Activated CD4-positive, alpha-beta T cell treated with anti-CD3 and anti-CD28 coated beads, Interleukin-2, amount 50 U/mL, for 4 hours (primary cell): ENCODE results near the gene MRPL55.

Experiments
- DNase-seq, 2 experiments: peaks; one replicate each; pipeline ENCODE4 v3.0.0-alpha.2; 2020

Gene MRPL55

DNA sequence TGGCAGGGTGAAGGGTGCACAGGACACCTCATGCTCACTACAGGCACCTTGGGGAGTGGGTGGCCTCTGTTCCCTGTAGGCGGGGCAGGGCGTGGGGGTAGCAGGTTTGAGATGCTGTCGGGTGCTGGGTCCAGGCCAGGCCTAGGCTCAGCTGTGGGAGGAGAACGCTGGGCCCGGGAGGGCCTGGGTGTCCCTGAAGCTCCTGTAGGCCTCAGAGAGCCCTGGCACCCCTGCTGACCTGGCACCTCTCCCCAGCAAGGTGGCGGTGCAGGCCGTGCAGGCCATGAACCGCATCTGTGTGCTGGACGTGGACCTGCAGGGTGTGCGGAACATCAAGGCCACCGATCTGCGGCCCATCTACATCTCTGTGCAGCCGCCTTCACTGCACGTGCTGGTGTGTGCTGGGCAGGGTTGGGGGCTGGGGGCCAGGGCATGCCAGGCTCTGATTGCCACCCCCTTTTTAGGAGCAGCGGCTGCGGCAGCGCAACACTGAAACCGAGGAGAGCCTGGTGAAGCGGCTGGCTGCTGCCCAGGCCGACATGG lies 38.1 kb upstream of the MRPL55 start:
- no peak for DNase-seq

DNA sequence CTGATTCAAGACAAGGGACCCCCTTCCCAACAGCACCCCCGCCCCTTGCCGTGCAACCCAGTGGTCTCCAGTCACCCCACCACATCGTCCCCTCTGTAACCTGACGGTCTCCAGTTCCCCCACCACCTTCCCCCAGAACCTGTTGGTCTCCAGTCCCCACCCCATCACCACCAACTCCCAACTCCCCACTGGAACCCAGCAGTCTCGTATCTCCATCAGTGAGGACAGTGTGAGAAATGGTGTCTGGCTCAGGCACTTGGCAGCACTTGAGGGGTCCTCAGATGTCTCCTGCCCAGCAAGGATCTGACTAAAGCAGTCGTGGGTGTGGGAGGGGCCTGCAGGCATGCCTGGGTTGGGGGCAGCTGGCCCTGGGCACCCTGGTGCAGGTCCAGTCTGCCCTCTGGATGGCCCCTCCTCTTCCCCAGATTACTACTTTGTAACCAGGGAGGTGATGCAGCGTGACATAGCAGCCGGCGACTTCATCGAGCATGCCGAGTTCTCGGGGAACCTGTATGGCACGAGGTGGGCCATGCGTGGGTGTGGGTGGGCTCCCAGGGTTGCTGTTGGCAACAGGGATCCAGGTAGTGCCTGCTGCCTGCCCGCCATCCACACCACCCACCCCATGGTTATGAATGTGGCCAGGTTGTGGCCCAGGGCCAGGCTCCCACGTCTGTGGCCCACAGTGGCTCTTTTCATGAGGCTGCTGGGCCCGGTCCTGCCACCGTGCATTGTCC lies 37.5 kb upstream of the MRPL55 start:
- DNase-seq, result no peak

DNA sequence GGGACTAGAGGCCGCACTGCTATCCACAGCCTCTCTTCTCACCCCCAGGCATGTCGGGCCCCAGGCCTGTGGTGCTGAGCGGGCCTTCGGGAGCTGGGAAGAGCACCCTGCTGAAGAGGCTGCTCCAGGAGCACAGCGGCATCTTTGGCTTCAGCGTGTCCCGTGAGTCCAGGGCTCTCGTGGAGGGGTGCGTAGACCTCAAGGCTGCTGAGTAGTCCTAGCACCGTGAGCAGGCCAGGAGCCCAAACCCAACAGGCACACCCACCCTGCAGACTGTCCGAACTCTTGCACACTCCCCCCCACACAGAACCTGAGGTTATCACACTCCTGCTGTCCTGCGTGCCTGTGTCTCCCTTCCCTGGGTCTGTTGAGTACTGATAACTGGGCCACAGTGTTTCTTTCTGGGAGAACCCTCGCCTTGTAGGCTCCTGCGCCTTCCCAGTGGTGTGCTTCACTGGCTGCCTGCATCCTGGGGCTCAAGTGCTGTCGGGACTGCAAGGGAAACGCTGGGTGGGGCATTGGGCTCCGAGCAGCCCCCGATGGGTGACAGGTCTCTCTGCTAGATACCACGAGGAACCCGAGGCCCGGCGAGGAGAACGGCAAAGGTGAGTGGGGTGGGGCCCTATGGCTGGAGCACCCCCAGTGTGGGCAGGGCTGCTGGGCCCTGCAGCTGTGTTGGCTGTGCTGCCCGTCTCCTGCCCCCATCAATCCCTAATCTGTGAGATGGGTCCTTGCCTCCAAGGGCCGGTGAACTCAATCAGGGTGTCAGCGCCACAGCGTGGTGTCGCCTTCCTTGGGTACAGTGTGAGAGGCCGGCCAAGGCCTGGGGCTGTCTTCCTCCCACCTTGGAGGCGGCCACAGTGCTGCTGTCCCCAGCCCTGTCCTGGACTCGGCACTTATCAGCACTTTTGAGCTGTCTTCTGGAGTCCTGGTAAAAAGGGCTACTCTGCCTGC lies 36.6 kb upstream of the MRPL55 start:
- no peak for DNase-seq

DNA sequence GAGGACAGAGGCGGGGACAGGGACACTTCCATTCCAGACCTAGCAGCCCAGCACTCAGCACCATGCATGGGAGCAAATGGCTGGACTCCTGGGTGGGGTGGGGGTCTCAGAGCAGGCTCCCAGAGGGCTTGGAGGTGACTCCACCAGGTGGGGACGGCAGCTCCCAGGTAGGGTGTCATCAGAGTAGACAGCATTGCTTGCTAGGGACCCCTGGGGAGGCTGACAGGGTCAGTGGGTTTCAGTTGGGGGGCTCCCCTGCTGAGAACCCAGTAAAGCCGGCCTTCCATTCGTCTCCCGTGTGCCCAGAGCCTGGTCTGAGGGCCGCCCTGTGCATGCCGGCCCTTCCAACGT lies 35.9 kb upstream of the MRPL55 start:
- DNase-seq, result no peak

DNA sequence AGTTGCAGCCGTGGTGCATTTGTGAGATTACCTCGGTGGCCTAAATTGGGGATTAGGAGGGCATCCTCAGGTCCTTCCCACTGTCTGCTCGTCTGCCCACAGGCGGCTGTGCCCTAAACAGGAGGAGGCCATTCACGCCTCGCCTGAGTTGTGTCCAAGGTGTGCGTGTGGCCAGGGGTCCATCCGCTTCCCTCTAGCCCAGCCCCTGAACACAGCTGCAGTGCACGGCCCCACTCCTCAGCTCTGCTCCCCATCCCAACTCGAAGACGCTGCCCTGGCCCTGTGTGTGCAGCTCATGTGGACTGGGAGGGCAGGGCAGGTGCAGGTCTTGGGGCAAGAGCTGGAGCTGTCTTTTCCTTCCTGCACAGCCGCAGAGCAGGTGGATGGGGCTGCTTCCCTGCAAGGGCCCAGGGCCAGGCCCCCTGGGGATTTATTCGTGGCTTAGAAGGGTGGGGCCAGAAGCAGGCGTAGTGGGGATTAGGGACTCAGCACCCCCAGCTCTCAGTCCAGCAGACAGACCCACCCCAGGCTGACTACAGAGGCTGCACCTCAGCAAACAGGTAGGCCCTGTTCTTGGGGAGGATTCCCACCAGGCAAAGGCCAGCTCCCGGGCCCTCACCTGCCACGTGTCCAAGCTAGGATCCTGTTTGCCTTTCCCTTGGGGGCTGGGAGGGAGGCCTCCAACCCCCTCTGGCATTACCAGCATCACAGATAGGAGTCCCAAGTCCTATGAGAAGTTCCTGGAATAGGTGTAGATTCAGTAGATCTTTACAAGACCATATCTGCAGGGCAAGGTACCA lies 35.3 kb upstream of the MRPL55 start:
- DNase-seq, result no peak

DNA sequence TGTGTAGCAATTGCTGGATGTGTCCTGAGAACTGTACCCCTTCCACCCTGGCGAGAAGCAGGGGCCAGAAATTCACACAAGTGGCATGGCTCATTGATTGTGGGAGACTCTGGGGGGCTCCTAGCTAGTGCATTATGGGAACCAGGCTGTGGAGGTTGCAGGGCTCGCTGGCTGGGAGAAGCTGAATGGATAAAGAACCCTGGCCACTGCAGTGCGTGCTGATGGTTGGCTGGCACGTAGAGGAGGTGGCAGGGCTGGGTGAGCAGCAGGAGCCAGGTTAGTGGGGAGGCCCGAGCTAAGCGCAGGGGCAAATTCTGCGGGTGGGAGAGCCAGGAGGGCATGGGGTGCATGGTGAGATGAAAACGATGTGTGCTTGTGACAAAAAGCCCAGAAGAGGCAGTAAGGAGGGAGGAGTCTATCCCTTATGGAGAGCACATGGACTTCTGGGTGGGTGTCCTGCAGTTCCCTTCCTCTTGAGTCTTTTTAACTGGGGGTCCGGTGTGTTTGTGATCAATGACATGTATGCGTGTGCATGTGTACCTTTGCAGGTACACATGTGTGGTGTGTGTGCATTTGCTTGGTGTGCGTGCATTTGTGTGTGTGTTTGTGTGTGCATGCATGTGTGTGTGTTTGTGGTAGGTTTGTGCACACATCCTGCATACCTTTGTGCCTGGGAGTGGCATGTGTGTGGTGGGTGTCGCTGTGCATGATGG lies 34.5 kb upstream of the MRPL55 start:
- DNase-seq, result no peak

DNA sequence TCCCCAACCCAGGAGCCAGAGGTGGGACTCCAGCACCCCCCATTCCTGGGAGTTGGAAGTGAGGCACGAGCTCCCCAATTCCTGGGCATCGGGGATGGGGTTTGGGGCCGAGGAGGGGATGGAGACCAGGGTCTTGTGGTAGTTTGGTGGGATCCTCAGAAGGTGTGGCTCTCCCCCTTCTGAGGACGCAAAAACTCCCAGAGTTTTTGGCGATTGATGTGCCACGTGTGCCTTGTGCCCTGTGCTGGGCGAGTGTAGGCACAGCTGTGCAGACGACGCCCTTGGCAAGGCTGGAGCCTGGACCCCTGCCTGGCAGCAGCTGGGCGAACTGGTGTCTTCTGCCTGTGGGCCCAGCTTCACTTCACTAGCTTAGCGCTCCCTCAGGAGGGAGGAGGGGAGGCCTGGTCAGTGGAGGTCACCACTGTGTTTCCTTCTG lies 33.6 kb upstream of the MRPL55 start:
- DNase-seq, result no peak

DNA sequence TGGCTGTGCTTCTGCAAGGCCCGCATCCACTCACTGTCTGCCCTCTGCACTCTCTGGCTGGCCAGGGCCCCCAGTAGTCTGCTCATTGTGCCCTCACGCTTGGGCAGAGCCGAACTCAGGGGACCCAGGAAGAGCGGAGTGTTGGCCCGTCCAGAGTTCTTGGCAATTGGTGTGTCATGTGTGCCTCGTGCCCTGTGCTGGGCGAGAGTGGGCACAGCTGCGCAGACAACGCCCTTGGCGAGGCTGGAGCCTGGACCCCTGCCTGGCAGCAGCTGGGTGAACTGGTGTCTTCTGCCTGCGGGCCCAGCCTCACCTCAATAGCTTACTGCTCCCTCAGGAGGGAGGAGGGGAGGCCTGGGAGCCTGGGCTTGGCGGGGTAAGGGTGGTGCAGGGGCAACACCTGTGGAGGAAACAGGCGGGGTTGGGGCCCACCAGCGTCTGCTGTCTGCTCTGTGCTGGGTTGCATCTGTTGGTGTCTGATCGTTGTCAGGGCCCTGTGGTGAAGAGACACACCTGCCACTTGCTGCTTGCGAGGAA lies 33.1 kb upstream of the MRPL55 start:
- DNase-seq, result no peak

DNA sequence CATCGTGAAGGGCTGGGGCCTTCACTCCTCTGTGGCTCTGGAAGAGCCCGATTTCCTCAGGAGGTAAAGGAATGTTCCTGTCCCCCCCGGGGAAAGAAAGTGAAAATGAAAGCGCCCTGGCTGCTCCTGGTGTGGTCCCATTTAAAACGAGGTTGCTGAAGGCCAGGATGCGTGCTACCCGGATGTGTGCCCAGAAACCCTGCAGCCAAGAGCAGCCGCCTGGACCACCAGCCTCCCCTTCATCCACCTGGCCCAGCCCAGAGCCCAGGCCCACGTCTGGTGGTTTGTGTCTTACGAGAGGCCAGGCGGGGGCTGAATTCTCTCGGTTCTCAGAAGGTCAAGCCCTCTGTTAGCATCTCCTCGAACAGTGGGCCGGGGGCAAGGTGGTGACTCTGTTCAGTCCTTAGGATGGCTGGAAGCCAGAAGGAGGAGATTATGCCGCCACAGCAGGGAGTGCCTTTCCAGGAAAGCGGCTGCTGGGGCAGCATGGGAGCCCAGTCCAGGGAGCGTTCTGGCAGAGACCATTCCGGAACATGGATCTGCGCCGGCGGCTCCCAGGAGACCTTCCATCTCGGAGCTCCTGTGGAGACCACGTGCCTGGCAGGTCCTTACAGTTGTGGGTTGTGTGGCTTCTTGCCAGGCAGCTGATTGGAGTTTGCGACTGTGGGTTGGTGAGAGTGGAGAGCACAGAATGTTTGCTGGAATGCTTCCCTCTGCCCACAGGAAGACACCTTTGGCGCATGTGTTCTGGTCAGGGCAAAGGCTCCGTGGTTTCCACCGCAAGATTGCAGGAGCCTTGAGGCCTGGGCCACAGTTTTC lies 32.3 kb upstream of the MRPL55 start:
- no peak for DNase-seq

DNA sequence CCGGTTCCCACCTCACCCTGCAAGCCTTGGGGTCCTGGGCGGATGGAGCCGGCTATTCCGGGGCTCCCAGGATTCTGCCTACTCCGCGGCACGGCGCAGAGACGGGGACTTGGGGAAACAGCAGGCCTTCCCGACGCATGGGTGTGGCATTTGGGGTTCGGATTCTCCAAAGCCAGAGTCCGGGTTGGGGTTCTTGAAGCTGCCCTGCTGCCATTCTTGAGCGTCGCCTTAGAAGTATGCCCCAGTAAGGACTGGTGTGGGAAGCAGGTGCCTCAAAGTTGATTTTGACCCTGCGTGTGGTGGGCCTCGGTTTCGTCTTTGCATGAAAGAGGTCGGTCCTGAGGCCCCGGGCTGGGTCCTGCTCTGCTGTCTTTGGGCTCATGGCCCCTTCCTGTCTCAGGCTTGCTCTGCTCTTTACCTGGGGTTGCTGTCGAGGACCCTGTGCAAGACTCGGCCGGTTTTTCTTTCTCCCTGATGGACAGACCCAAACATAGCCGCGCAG lies 31.7 kb upstream of the MRPL55 start:
- DNase-seq, result no peak

DNA sequence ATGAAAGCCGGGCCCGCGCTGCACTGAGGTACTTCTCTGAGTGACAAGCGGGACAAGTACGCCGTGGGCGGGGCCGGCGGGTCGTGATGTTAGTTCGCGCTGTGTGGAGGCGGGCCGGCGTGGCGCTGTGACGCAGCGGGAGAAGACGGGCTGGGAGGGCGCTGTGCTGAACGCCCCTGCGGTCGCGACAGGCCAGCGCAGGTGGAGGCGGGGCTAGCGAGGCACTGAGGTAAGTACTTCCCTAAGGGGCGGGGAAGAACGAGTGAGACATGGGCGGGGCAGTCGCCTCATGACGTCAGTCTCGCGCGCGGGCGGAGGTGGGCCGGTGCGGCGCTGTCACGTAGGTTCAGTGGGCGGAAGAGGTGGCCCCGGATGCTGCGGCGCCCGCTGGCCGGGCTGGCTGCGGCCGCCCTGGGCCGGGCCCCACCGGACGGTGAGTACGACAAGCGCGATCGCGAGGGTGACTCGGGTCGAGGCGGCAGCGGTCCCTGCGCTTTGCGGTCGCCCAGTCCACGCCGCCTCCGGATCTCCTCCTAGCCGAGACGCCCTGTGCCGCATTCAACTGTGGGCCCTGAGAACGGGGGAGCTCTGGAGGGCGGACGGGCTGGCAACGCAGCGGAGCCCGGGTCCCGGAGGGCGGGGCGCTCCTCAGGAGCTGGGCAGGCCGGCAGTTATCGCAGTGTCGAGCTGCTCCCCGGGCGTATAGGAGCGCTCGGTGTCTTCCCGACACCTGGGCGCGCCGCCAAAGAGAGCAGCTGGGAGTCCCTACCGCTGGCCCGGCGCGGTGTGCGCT lies 31.0 kb upstream of the MRPL55 start, which contains the start of gene GUK1:
Gene GUK1, plus strand, starts transcription at position 349 of the 793 bp plus-strand sequence. Its CDS starts 24 bp downstream, at position 373.
- DNase-seq, result peak; percentile 100

DNA sequence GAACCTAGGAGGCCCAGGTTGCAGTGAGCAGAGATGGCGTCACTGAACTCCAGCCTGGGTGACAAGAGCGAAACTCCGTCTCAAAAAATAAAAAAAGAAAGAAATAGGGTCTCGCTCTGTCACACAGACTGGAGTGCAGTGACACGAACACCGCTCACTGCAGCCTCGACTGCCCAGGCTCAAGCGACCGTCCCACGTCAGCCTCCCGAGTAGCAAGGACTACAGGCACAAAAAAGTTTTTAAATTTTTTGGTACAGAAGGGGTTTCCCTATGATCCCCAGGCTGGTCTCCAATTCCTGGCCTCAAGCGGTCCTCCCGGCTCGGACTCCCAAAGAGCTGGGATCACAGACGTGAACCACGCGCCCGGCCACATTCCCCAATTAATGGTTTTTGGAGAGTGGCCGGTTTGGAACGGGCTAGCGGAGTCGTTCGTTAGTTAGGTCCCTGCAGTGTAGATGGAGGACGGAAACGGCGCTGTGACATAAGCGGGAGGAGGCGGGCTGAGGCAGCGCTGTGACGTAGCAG lies 30.4 kb upstream of the MRPL55 start:
- DNase-seq, result no peak

DNA sequence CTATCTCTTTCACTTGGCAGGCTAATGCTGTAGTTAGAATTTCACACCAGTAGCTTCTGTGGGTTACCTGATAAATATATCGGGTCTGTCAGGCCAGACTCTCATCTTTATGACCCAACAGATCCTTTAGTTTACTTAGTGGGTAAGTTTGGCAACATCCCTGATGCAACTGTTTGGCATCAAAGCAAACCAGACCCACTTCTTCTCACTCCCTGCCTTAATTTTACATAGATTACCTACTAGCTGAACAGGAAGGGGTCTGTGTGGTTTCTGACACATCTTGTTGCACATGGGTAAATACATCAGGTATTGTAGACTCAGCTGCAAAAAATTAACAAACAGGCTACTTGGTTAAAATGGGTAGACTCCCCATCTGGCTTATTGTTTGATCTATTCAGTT lies 27.8 kb upstream of the MRPL55 start:
- DNase-seq, result no peak

DNA sequence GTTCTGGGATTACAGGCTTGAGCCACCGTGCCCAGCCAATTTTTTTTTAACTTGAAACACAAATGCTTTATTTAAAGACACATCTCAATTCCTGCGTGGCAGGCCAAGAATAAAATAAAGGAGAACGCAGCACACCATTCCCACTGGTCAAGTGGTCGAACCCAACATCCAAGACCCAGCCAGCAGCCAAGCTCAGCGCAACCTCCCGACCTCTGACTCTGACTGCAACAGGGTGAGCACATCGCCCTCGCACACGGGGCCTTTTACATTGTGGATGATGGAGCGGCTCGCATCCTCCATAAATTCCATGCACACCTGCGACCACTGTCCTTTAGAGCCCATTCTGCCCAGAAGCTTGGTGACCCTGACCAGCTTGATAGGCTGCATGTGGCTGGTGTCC lies 25.5 kb upstream of the MRPL55 start:
- DNase-seq, result no peak

DNA sequence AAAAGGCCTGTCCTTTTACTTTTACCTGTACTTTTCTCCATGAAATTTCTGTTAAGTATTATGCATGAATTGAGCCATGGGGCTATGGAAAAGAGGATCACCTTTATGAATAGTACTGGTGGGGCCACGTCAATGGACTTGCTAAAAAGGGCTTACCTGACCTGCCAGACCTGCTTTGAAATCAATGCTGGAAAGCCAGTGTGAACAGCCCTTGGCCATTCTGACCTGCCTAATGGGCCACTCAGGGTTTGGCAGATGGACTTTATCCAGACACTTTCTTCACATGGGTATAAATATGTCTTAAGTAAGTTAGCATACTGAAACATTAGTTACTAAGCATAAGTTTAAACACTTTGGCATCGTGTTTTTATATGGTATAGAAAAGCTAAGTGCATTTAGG lies 22.7 kb upstream of the MRPL55 start:
- no peak for DNase-seq

DNA sequence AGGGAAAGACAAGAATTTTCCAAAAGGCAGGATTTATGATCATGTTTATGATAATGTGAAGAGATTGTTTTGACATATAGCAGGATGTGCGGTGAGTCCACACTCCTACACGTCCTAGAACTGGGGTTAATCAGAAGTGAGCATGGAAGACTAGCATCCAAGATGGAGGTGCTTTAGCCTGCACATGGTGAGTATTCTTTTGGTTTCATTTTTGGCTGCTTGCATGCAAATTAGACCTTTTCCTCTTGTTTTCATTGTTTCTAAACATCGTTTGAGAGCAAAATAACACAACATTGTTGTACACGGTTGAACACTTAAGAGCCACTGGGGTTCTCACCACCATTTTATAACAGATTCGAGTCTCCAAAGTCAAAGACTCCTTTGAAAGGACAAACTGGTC lies 16.1 kb upstream of the MRPL55 start:
- DNase-seq, result no peak

DNA sequence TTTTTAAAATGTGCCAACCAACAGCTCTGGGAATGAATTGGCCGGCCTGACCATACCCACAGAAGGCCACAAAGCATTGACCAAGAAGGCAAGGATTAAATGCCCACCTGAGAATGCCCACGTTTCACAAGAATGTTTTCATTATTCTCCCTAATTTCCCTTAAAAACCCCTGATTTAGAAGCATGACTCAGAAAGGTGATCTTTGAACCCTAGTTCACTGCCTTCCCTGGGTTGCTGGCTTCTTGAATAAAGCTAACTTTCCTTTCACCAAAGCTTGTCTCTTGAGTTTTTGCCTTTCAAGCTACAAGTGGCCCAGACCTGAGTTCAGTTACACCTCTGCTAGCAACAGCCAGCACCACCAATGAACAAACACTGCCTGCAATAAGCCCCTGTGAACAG lies 14.4 kb upstream of the MRPL55 start:
- DNase-seq, result no peak

DNA sequence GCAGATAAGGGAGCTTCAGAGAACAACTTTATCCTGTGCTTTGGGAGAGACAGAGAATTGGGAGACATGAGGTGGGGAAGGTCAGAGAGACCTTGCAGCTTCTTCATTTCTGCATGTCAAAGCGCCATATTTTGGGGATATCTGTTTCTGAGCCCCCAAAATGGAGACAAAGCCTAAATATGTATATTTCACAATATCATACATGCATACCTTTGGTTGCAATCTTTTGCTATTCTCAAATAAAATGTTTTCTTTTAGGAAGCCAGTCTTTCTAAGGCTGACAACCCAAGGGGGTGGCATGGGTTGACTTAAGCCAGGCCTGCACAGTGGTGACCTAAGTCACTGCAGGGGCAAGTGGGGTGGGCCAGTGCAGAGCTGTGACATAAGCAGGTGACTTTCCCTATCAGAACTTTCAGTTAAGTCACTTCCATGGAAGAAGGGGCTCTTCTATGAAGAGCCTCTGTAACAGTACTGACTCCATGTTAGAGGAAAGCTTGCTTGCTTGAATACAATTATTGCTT lies 13.9 kb upstream of the MRPL55 start:
- DNase-seq, result no peak

DNA sequence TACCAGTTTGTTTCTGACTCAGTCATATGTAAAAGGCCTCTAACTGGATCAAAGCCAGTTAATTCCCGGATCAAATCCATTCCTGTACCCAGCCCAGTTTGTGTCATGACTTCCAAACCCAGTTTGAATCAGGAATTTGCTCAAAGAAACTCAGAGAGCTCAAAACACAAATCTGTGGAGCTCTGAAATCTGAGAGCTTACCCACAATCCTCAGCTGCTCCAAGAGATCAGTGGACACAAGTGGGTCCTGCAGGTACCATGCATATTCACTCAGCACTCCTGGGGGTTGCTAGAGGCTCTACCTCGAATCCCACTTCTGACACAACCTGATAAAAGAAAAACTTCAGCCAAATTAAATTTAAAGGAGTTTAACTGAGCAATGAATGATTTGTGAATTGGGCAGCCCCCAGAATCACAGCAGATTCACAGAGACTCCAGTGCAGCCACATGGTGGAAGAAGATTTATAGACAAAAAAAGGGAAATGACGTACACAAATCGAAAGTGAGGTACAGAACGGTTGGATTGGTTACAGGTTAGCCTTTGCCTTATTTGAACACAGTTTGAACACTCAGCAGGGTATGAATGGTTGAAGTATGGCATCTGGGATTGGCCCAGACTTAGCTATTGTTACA lies 11.9 kb upstream of the MRPL55 start:
- DNase-seq, result no peak
